Loucy (cell line): Measurements from ENCODE around the gene MBD5.

Experiments
- EZH2phosphoT487 ChIP-seq: fragments of 200-600 bp; IDR thresholded peaks from 2 replicates; pipeline ENCODE4 v1.6.1; 2018; ENCODE audit warnings: antibody characterized with exemption, mild to moderate bottlenecking, moderate library complexity, borderline replicate concordance
- TF ChIP-seq, protein P1 (sequence below): fragments of 200-600 bp; sonication (generic); conservative IDR thresholded peaks from 2 replicates; pipeline ENCODE4 v1.5.1; 2014; ENCODE audit warnings: mild to moderate bottlenecking, antibody characterized with exemption, low read length

DNA sequence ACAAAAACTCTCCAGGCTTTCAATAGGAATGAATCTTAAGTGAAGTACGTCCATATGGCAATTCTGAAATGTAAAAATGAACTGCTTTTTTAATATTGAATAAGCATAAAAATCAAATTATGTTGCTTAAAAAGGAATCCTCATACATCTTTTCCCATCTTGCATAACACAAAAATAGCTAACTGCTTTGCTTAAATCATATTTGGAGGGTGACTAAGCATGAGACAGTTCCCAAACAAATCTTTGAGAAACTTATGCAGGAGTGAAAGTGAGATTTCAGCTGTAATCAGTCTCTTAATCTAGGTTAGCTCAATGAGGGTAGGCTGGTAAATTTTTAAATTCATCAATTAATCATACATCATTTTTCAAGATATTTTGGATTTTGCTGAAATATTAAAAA is 111.5 kb downstream of the MBD5 start:
- TF ChIP-seq, protein P1, sequence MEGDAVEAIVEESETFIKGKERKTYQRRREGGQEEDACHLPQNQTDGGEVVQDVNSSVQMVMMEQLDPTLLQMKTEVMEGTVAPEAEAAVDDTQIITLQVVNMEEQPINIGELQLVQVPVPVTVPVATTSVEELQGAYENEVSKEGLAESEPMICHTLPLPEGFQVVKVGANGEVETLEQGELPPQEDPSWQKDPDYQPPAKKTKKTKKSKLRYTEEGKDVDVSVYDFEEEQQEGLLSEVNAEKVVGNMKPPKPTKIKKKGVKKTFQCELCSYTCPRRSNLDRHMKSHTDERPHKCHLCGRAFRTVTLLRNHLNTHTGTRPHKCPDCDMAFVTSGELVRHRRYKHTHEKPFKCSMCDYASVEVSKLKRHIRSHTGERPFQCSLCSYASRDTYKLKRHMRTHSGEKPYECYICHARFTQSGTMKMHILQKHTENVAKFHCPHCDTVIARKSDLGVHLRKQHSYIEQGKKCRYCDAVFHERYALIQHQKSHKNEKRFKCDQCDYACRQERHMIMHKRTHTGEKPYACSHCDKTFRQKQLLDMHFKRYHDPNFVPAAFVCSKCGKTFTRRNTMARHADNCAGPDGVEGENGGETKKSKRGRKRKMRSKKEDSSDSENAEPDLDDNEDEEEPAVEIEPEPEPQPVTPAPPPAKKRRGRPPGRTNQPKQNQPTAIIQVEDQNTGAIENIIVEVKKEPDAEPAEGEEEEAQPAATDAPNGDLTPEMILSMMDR: no peak
- no peak for TF ChIP-seq EZH2phosphoT487
